Measurements from ENCODE around the gene CDHR3. TPM values are rescaled to one million over a fixed set of nuclear protein-coding genes. Genes with fewer than 3 reads are reported as not detected.

The CDHR3 gene
- polyA plus RNA-seq, 1 donor = 22.2 TPM

DNA sequence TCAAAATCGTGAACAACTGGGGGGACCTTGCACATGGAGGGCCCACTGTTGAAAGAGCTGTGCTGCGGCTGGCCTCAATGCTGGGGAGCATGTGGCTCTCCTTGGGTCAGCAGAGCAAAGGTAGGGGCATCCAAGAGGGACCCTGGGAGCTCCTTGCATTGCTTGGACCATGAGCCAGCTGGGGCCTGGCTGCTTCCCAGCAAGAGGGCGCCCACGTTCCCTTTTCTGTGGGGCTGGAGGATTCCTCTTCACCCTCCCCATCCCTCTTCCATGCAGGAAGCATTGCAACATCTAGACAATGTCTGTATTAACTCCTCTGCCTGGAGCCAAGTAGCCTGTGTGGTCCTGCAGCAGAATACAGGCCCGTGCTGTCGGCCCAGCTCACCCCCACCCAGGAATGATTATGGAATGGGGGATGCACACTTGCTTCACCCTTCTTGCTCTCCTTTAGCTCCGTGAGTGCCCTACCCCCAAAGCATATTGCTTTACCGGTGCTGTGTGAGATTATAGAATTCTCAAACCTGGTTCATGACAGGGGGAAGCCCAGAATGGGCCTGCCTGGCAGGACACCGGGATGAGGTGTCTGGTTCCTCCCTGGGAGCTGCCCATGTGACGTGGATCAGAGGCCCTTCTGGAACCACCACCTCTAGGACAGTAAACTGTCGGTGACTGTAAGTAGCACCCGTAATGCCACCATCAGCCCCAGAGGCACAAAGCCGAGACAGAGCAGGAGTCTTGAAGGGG, 87.1 kb downstream of the CDHR3 start:
- no peak for DNase-seq (ENCODE audit: low read depth)

DNA sequence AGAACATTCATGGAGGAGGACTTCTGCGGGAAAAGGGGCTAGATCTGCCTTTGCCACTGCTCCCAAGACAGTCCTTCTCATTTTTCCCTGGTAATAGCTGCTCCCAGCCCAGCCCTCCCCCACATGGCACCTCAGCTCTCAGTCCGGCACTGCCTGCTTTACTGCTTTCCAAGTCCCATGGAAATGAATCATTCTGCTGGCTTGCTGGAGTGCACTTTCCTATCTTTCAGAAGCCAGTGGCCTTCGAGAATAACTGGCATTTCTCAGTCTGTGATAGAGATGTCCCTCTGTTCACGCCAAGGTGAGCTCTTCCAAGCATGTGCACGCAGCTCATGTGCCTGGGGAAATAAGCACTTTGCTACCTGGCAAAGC, 87.7 kb downstream of the CDHR3 start:
- DNase-seq (ENCODE audit: low read depth) = no peak

DNA sequence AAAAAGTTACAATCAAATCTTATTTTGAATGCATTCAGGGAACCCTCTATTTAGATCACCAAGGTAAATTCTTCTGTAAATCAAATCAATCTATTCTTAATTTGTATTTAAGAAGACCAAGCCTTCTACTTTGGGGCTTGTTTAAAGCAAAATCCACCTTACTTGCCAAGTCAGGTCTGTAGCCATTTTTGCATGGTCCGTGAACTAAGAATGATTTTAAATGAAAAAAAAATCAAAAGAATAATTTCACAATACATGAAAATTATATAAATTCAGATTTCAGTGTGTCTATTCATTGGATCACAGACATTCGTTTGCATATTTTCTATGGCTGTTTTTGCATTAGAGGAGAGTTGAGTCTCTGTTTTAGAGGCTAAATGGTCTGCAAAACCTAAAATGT, 89.6 kb downstream of the CDHR3 start:
- no peak for DNase-seq (ENCODE audit: low read depth)

DNA sequence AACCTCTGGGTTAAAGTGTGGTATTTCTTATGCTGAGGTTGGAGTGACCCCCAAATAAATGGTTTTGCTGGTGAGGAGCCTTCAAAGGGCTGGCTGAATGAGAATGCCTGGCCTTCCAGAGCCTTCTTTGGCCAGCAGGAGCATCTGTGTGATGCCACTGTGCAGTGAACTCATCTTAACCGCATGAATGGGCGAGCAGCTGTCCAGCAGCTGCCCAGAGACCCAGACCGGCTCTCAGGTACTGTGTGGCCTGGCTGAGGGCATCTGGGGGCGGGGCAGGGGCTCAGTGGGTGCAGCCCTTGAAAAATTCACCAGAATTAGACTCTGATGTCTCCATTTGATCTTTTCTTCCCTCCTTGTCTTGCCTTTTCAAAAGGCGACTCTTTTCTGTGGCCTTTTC, 90.0 kb downstream of the CDHR3 start:
- no peak for DNase-seq (ENCODE audit: low read depth)

DNA sequence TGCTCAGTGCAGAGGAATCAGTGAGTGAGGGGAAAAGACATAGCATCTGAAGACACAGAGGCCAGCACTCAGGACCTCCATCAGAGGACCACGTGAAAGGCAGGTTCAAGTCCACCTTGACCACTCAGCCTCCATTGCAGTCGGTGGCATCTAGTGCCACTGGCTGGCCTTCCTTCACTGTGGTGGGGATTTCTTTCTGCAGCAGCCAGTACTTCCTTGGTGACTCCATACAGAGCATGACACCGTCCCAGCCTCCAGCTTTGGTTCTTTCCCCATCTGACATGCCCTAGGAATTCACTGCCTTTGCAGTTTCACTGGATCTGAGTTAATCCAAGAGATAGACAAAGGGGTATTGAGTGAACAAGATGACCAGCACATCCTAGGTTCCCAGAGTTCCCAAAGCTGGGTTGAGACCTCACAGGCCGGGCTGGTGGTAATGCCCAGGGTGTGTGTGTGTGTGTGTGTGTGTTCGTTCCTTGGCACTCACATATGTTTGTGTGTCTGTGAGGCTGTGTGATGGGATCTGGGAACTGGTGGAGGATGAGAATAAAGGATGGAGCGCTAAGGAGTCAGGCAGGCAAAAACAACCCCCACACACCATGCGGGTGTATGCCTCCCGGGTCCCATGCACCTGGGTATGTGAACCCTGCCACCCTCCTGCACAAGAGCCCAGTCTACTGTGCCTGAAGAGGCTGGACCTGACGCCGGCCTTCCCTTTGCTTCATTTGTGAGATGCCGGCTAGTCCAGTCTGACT, 91.3 kb downstream of the CDHR3 start:
- no peak for DNase-seq (ENCODE audit: low read depth)

DNA sequence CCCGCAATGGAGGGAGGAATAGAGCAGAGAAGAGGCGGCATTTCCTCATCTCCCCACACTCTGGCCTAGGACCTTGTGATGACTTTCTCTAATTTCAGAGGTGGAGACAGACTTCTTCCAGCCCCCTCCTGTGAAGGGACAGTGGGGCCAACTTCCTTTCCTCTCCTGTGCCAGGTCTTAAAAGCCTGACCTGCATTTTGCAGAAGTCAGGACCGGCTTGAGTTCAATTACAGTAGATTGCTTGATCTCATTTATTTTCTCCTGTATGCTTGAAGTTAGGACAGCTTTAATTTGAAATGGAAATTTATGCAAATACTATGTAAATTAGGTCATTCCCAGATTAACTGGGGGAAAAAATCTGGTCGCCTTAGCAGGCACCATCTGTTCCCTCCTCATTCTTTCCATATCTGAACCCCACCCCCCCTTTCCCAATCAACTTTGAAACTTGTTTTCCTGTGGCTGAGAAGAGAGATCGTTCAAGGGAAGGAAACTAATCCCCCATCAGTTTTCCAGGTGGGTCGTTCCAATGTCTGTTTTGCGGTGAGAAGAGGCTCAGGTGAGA, 92.0 kb downstream of the CDHR3 start:
- no peak for DNase-seq (ENCODE audit: low read depth)

DNA sequence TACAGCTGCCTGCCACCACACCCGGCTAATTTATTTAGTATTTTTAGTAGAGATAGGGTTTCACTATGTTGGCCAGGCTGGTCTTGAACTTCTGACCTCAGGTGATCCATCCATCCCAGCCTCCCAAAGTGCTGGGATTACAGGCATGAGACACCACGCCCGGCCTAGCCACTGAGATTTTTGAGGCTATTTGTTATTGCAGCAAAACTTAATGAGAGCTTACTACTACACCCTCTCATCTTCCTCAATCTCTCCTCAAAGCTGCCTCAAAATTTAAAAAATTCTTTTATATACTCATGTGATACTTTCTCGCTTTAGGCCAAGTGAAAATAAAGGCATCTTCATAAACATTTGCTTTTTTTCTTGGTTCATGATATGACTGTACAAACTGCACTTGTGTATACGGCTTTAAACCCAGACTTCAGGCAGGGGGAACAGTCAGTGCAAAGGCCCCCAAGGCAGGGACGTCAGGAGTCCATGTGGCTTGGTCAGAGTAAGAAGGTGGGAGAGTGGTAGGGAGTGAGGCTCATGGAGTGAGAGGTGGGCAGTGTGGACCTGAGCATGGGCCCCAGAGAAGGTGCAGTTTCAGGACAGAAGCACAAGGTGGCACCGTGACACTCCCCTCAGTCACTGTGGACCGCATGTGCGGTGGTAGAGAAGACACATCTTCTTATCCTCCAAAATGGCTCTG, 93.6 kb downstream of the CDHR3 start:
- no peak for DNase-seq (ENCODE audit: low read depth)

DNA sequence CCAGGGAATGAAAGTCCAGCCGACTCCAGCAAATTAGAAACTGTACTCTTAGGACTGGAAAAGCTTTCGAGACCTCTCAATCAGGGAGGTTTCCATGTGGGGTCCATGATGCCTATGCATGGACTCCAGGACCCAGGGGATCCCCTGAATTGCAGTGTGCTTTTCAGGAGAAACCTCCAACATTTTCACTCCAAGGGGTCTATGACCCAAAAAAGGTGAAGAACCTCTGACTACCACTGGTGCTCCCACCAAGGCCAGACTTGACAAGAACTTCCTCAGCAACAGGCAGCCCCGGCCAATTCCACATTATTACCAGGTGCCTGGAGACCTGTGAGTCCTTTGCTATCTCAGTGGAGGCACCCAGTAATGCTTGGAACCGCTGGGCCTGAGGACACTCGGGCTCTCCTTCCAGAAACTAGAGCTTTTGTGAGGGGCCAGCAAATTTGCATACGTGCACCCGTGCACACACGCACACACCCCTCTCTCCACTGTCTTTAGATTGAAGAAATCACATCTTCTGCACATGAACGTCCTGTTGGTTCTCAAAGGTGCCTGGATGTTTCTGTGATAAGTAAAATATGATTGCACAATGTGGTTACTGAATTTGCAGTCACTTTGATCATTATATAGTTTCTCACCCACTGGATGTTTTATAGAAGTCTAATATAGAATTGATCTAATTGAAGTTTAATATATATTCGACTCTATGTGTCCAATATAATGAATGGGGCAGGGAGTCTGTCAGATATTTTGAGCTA, 94.3 kb downstream of the CDHR3 start:
- no peak for DNase-seq (ENCODE audit: low read depth)

DNA sequence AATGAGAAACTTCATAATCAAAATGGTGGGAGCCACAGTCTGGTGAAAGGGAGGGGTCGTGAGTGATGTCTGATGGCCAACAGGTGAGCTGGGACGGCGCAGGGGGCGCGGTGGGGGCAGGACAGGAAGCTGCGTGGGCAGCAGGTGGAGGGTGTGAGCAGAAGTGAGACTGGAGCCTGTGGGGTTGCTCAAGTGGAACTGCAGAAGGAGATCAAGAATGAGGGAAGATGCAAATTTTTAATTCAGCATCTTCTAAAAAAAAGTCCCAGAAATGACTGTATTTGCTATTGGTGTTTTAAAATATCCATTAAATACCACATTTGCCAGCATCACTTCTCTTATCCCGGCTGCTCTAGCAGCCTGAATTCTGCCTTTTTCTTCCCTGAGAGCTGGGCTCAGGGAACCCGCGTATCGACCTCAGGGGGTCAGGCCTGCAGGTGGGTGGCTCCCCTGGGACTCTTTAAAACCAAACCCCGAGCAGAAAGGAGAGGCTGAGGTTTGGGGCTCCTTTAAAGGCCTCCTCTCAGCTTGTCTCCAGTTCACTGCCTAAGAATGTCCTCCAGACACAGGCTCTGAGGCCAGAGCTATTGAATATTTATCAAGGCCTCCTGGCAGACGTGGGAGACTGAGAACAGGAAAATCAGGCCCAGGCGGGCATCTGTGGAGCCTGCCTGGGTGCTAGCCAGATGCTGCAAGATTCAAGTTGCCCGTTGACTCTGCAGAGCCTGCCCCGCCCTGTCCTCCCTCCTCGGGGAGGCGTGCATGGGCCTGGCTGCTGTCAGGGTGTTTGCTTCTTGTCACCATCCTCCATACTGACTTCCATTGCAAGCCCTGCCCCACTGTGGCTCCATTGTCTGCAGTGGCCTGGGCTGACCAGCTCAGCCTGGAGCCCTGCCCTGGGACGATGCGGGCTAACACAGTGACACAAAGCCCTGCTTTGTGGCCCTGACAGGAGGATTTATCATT, 95.2 kb downstream of the CDHR3 start:
- no peak for DNase-seq (ENCODE audit: low read depth)

DNA sequence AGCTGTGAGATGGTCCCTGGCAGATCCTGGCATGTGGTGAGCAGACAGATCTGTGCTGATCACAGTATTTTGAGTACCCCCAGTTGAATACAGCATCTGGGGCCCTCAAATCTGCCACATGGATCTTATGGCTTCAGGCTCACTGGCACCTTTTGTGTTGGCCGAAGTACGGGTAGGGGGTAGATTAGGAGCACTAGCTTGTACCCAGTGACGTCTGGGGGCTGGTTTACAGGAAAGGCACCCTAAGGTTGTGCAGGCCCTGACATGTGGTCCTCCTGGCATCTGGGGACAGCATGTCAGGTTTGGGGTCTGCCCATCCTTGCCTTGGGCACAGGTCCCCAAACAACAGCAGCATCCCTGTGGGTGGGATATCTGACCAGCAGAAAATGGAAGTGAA, 95.9 kb downstream of the CDHR3 start:
- no peak for DNase-seq (ENCODE audit: low read depth)

DNA sequence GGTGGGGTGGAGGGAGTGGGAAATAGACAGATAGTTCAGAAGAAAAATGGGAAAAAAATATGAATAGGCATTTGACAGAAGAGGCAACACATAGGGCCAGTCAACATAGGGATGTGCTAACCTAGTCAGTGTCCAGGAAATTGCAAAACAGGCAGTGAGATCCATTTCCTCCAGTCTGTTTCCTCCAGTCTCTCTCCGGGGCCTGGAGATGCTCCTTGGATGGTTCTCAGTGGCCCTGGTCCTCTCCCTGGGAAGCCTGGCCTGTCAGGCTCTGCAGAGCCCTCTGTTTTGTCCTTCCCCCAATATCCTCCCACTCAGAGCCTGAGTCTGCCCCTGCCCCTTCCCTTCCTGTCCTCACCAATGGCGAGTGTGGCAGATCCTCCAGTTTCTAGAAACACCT, 96.5 kb downstream of the CDHR3 start:
- no peak for DNase-seq (ENCODE audit: low read depth)

DNA sequence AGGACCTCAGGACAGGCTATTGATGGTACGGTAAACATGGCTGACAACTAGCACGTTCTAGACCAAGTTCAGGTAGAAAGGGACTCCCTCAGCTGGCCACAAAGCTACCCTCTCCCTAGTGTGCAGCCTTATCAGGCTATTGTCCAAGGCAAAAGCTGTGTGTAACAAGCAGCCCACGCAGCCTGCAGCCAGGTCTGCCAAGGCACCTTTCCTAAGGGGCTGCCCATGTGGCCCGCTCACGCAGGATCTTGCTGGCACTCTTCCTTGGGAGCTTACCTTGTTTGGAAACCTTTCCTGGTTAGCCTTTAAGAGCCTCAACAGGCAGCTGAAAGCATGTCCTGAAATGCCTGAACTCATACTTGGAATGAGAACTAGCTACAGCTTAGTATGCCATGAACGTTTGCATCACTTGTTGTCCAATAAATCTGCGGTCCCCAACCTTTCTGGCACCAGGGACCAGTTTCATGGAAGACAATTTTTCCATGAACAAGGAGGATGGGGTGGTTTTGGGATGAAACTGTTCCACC, 97.4 kb downstream of the CDHR3 start:
- DNase-seq (ENCODE audit: low read depth) = no peak

DNA sequence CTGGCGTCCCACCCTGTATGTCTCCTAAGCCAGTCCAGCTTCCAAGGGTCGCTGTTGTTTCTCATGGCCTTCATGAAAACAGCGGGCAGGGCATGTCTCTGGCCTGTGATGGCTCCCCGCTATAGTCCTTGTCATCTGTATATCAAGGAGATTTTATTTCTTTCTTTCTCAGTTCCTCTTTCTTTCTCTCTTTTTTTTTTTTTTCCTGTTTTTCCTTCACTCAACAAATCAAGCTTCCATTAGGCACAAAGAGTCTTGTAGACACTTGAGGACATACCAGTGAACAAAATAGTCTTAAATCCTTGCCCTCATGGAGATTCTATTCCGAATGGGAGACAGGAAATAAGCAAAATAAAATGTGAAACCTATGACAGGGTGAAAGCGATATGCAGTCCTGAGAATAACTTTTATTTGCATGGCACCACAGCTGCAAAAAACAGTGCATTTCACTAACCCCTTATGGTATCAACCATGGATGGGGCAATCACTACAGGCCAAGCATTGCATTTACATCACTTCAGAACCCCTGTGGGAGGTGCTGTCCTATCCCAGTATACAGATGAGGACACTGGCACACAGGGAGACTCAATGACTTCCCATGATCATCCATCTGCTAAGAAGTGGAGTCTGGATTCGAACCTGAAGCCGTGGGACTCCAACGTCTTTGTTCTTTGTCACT, 98.4 kb downstream of the CDHR3 start:
- DNase-seq (ENCODE audit: low read depth) = no peak

DNA sequence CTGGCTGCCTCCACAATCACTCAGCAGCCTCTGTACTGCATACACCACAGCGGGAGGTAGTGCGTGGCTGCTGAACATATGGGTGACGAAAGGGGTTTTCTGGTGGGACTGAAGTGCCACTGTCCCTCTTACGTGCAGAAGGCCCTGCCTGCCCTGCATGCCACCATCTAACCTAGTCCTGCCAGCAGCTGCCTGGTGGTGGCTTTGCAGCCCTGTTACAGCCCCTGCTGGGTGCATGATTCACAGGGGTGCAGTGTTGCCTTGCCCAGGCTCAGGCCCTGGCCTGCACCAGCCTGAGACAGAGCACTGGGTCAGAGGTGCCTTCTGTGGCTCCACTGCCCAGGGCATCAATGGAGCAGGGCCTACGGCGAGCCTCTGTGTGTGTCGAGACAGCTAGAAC, 98.9 kb downstream of the CDHR3 start:
- no peak for DNase-seq (ENCODE audit: low read depth)

DNA sequence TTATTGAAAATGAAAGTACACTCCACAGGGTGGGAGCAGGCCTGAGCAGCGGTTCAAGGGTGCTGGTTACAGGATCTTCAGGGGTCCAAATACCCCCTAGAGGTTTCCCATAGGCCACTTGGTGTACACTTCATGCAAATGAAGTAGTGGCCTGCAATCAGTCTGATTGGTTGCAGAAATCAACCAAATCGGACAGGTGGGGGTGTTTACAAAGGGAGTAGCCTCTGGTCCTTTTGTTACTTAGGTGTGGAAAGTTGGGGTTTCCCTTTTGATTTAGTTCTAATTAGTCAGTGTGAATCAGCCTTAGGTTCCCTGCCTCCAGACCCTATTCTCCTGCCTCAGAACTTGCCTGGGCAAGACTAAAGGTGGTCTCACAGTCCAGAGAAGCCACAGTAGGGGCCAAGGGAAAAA, 99.5 kb downstream of the CDHR3 start:
- no peak for DNase-seq (ENCODE audit: low read depth)

DNA sequence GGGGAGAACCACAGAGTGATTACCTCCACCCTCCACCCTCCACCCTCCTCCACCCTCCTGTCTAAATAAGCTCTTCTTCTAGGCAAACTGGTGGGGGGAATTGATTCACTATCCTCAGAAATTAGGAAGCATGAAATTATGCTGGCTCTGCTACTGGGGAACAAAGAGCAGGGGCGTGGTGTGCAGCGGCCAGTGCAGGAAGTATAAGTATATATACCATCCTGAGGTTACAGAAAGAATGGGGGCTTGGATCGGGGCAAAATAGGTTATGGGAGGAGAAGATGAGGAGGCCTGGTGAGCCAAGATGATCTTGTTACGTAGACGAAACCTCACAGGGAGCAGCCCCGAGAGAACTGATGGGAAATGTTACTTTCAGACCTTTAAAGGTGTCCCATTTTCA, 100.0 kb downstream of the CDHR3 start:
- no peak for DNase-seq (ENCODE audit: low read depth)

DNA sequence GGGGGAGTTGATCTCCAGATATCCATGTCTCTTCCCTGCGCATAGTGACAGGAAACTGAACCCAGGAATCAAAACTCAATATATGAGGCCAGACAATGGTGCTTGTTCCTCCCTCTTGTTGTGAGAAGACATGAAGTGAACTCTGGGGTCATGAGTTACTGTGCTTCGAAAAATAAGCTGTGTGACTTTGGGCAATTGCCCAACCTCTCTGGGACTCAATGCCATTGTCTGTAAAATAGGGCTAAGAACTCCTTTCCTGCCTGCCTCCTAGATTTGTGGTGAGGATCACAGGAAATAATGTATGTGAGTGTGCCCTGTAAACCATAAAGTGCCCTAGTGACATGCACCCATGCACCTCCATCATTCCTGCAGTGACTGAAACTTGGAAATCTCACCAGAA, 100.6 kb downstream of the CDHR3 start:
- DNase-seq (ENCODE audit: low read depth) = no peak

DNA sequence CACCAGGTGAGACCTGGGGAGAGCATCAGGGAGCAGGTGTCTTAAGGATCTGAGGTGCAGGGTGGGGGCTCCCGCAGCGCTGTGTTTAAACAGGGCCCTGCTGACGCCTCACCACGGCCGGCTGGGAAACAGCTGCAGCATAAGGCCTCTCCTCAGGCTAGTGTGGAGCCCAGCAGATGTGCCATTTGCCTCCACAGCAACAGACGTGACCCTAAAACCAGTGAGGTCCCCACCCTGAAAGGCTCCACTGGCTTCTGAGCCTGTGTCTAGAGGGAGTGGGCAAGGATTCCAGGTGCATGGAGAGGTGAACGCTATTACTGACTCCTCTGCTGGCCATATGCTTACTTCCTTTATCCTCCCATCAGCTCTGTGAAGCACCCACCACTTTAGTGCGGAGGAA, 101.3 kb downstream of the CDHR3 start:
- no peak for DNase-seq (ENCODE audit: low read depth)

DNA sequence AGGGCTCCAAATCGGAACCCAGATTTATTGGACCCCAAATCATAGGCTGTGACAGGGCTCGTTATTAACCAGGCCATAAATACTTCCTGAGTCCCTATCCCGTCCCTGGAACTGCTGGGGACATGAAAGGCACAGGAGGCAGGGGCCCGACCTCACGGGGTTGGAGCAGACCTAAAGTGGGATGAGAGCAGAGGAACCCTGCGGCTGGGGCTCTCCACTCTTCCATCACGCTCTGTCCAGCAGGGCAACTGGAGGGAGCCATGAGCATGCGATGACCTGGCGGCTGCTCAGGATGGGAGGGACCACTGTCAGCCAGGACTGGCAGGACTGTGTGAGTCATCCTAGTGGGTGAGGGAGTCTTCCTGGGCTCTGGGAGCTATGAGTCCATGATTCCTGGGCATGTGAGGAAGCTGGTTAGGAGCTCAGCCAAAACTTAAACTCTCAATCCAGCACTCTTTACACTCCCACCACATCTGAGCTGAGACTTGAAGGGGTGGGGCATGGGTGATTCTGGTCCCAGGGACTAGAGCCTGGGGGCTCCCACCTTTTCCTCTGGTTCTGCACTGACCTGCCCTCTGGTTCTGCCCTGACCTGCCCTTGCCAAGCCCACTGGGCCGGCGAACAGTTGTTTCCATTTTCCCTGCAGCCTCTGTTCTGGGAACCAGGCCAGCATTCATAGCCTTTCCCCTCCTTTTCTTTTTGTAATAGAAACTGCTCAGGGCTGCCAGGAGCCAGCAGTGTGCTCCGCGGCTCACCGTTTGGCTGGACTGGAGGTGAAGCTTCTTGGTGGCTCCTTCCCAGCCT, 101.9 kb downstream of the CDHR3 start:
- DNase-seq (ENCODE audit: low read depth) = peak; percentile 60

All from forelimb muscle (tissue), 1 donor.